ENCODE results near the gene PPOX. TPM values are rescaled to one million over a fixed set of nuclear protein-coding genes. Genes with fewer than 3 reads are reported as not detected.

Gene PPOX
- polyA plus RNA-seq, 1 of the 3 experiments (the other 2 are of a cell fraction) = 30.7 TPM

GRCh38 chr1:161198194-161198896, 32.1 kb downstream of the PPOX start:
- peak overlapping the region; percentile 42 to 57 for H3K4me3 ChIP-seq (ENCODE audit: low read depth in 2 of 2, low read length in 1 of 2)
- H3K27ac ChIP-seq (ENCODE audit: low read depth in 2 of 2, low read length in 1 of 2) = peak overlapping the region; percentile 84 to 99
- H2AFZ ChIP-seq (ENCODE audit: low read depth) = peak overlapping the region; percentile 94
- peaks cover 11% of the 10 kb centered on the region for H3K79me2 ChIP-seq (ENCODE audit: insufficient read depth)
- peak; percentile 71 for DNase-seq
- WGBS (ENCODE audit: low lambda C conversion rate) = 36% methylated on average over 13 of the region's 20 CpGs
- H3K4me2 ChIP-seq = peak overlapping the region; percentile 79
- H4K20me1 ChIP-seq (ENCODE audit: insufficient read depth) = no peaks in the 10 kb centered on the region
- no peaks in the 10 kb centered on the region for H3K27me3 ChIP-seq (ENCODE audit: insufficient read depth)
- ChIA-PET CTCF (interaction anchor here (0.8 to 3.2 kb wide), 3 partner anchors 10 to 32 kb away, joined by 3 to 13 read pairs (median 7); partner anchors contain the start of genes PPOX and TOMM40L), POLR2A (interaction anchor here (0.7 to 1.3 kb wide), 4 partner anchors 13 to 191 kb away, joined by 3 to 5 read pairs (median 4); partner anchors contain the start of gene TOMM40L)
- peaks cover 29 to 73% of the 10 kb centered on the region in 2 experiments for H3K4me1 ChIP-seq (ENCODE audit: control insufficient read depth in 1 of 2, insufficient read depth in 2 of 2, low read depth in 1 of 2, low read length in 1 of 2)
- 0 out of 2 replicates have a peak, but pooled peaks have one; percentile 16 for TF ChIP-seq CTCF (IDR thresholded peaks at IDR 0.05)
- TF ChIP-seq NFIC (IDR thresholded peaks at IDR 0.05; ENCODE audit: borderline replicate concordance) = peak; percentile 41
- 0 out of 2 replicates have a peak, but pooled peaks have one; percentile 34 for TF ChIP-seq MXI1 (IDR thresholded peaks at IDR 0.05; ENCODE audit: low read depth, low read length)
- no peak for TF ChIP-seq GABPA (IDR thresholded peaks at IDR 0.05; ENCODE audit: low read depth)
- H3K9me2 ChIP-seq = no peaks in the 10 kb centered on the region
- H3K9me3 ChIP-seq = no peaks in the 10 kb centered on the region
- H3F3A ChIP-seq (replicated peaks; ENCODE audit: insufficient read depth) = peaks cover 4% of the 10 kb centered on the region
- peak overlapping the region; percentile 66; the same call in 1 of the 2 replicates for H3K9ac ChIP-seq
- peaks cover 0 to 2% of the 10 kb centered on the region in 2 experiments for H3K36me3 ChIP-seq (replicated peaks in 1 of 2; ENCODE audit: control insufficient read depth in 1 of 2, insufficient read depth in 2 of 2, low read length in 1 of 2)

GRCh38 chr1:161198897-161199431, 32.7 kb downstream of the PPOX start, which contains the start of gene ADAMTS4:
ADAMTS4 (minus strand) TSS chr1:161199054; CDS start chr1:161198627, 427 bp downstream.
- Histone ChIP-seq H2AFZ (ENCODE audit: low read depth) (peak within 1 kb of the TSS; percentile 94), H3K9me3 (no peaks in the 10 kb centered on the region), H3K79me2 (ENCODE audit: insufficient read depth) (peaks cover 18% of the 10 kb centered on the region), H3K27me3 (ENCODE audit: insufficient read depth) (no peaks in the 10 kb centered on the region), H4K20me1 (ENCODE audit: insufficient read depth) (no peaks in the 10 kb centered on the region), H3K4me1 (ENCODE audit: control insufficient read depth in 1 of 2, insufficient read depth in 2 of 2, low read depth in 1 of 2, low read length in 1 of 2) (peaks cover 33 to 77% of the 10 kb centered on the region in 2 experiments), H3K27ac (ENCODE audit: low read depth in 2 of 2, low read length in 1 of 2) (peak within 1 kb of the TSS; percentile 84 to 99), H3F3A (replicated peaks; ENCODE audit: insufficient read depth) (peaks cover 4% of the 10 kb centered on the region), H3K4me2 (peak within 1 kb of the TSS; percentile 79), H3K36me3 (replicated peaks in 1 of 2; ENCODE audit: control insufficient read depth in 1 of 2, insufficient read depth in 2 of 2, low read length in 1 of 2) (peaks cover 4 to 8% of the 10 kb centered on the region in 2 experiments), H3K4me3 (ENCODE audit: low read depth in 2 of 2, low read length in 1 of 2) (peak within 1 kb of the TSS; percentile 42 to 57), H3K9me2 (no peaks in the 10 kb centered on the region), H3K9ac (peak within 1 kb of the TSS; percentile 66; the same call in 1 of the 2 replicates)
- POLR2A ChIA-PET = interaction anchor here (0.7 to 1.0 kb wide), 3 partner anchors 27 to 191 kb away, joined by 3 to 4 read pairs (median 3); partner anchors contain the start of gene TOMM40L
- TF ChIP-seq POLR2AphosphoS5 (IDR thresholded peaks at IDR 0.05; ENCODE audit: low read depth, low read length) (peak; percentile 66), USF2 (IDR thresholded peaks at IDR 0.05; ENCODE audit: borderline replicate concordance, low read depth, low read length) (no peak), EZH2phosphoT487 (IDR thresholded peaks at IDR 0.05; ENCODE audit: borderline replicate concordance, low read depth) (no peak), FOSL2 (IDR thresholded peaks at IDR 0.05; ENCODE audit: borderline replicate concordance, low read depth) (no peak), USF1 (IDR thresholded peaks at IDR 0.05; ENCODE audit: borderline replicate concordance, low read depth) (no peak), TAF1 (IDR thresholded peaks at IDR 0.05; ENCODE audit: borderline replicate concordance, low read depth, low read length) (0 out of 2 replicates have a peak, but pooled peaks have one; percentile 13), NFIC (IDR thresholded peaks at IDR 0.05; ENCODE audit: borderline replicate concordance) (no peak), MEF2A (IDR thresholded peaks at IDR 0.05; ENCODE audit: borderline replicate concordance, low read depth) (no peak)
- TF ChIP-seq, protein P1, sequence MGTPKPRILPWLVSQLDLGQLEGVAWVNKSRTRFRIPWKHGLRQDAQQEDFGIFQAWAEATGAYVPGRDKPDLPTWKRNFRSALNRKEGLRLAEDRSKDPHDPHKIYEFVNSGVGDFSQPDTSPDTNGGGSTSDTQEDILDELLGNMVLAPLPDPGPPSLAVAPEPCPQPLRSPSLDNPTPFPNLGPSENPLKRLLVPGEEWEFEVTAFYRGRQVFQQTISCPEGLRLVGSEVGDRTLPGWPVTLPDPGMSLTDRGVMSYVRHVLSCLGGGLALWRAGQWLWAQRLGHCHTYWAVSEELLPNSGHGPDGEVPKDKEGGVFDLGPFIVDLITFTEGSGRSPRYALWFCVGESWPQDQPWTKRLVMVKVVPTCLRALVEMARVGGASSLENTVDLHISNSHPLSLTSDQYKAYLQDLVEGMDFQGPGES (IDR thresholded peaks at IDR 0.05; ENCODE audit: low read depth, low read length) = no peak
- TF ChIP-seq, protein P2, sequence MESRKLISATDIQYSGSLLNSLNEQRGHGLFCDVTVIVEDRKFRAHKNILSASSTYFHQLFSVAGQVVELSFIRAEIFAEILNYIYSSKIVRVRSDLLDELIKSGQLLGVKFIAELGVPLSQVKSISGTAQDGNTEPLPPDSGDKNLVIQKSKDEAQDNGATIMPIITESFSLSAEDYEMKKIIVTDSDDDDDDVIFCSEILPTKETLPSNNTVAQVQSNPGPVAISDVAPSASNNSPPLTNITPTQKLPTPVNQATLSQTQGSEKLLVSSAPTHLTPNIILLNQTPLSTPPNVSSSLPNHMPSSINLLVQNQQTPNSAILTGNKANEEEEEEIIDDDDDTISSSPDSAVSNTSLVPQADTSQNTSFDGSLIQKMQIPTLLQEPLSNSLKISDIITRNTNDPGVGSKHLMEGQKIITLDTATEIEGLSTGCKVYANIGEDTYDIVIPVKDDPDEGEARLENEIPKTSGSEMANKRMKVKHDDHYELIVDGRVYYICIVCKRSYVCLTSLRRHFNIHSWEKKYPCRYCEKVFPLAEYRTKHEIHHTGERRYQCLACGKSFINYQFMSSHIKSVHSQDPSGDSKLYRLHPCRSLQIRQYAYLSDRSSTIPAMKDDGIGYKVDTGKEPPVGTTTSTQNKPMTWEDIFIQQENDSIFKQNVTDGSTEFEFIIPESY (IDR thresholded peaks at IDR 0.05; ENCODE audit: borderline replicate concordance, low read depth) = no peak
- TF ChIP-seq, protein P3, sequence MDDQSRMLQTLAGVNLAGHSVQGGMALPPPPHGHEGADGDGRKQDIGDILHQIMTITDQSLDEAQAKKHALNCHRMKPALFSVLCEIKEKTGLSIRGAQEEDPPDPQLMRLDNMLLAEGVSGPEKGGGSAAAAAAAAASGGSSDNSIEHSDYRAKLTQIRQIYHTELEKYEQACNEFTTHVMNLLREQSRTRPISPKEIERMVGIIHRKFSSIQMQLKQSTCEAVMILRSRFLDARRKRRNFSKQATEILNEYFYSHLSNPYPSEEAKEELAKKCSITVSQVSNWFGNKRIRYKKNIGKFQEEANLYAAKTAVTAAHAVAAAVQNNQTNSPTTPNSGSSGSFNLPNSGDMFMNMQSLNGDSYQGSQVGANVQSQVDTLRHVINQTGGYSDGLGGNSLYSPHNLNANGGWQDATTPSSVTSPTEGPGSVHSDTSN (IDR thresholded peaks at IDR 0.05) = peak; percentile 80
- DNase-seq = peak; percentile 43
- CTCF ChIA-PET = interaction anchor here (2.0 to 3.2 kb wide), 2 partner anchors 27 to 33 kb away, joined by 7 to 13 read pairs; partner anchors contain the start of genes PPOX and TOMM40L
- 69% methylated on average over 10 of the region's 11 CpGs for WGBS (ENCODE audit: low lambda C conversion rate)
